SH-SY5Y (cell line): Measurements from ENCODE around the gene MRPL52.

Experiments
- GATA2 ChIP-seq: IDR thresholded peaks from 2 replicates; pipeline ENCODE4 v1.6.1; 2011; ENCODE audit warnings: mild to moderate bottlenecking, low read depth, low read length
- GATA3 ChIP-seq: IDR thresholded peaks from 2 replicates; pipeline ENCODE4 v1.6.1; 2011; ENCODE audit warnings: low read depth, mild to moderate bottlenecking, low read length, moderate library complexity

MRPL52 gene

GRCh38 chr14:22875003-22875747 is 45.5 kb downstream of the MRPL52 start:
- TF ChIP-seq GATA3 (no peak), GATA2 (no peak)

- TF ChIP-seq GATA3 = no peak
- TF ChIP-seq GATA2 = no peak
These were observed 46.1 kb downstream of the MRPL52 start for GRCh38 chr14:22875748-22876319.

- TF ChIP-seq GATA2 = no peak
- no peak for TF ChIP-seq GATA3
These were observed 47.4 kb downstream of the MRPL52 start for GRCh38 chr14:22877000-22877501.

GRCh38 chr14:22878271-22879246 is 48.9 kb downstream of the MRPL52 start:
- TF ChIP-seq GATA3 (no peak), GATA2 (no peak)

- no peak for TF ChIP-seq GATA3
- TF ChIP-seq GATA2 = no peak
These were observed 52.4 kb downstream of the MRPL52 start for GRCh38 chr14:22882064-22882463.

- TF ChIP-seq GATA2 (no peak), GATA3 (no peak)
These were observed 53.0 kb downstream of the MRPL52 start for GRCh38 chr14:22882529-22883172.

- TF ChIP-seq GATA2 = no peak
- TF ChIP-seq GATA3 = no peak
These were observed 53.7 kb downstream of the MRPL52 start, which contains the start of gene REM2 for GRCh38 chr14:22883173-22883976. TSS of gene REM2 (plus strand) at chr14:22883222. CDS start at chr14:22883288, 66 bp downstream.

- no peak for TF ChIP-seq GATA2
- TF ChIP-seq GATA3 = no peak
These were observed 54.5 kb downstream of the MRPL52 start for GRCh38 chr14:22884076-22884737.
